ENCODE results near the gene TSPO.

Gene TSPO

DNA sequence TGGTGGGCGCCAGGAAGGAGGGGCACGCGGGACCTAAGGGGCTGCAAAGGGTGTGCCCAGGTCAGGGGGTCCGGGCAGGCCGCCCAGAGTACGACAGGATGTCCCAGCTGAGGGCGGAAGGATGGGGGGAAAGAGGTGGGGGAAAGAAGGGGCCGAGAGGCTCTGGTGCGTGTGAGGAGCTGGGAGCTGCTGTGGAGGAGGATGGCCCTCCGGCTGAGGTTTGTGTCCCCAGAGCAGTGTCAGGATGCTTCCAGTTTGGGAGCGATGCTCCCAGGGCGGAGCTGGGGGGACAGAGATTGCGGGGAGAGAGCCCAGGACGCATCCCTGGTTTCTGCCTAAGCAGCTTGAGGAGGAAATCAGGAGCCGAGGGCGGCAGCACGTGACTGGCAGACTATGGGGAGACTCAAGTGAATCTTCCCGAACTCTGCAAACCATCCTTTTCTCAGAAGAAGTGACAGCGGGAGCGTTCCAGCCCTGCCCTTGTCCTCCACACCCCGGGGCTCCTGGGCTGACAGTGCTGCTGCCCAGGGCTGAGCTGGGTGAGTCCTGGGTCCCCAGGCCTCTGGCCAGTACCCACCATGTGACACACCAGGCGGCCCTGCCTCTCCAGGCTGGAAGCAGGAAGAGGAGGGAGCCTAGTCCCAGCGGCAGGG, 55.3 kb downstream of the TSPO start:
- Histone ChIP-seq H3K9ac (ENCODE audit: insufficient read length, low read depth) (peak overlapping the region; percentile 32), H3K4me1 (ENCODE audit: insufficient read depth, insufficient read length) (peaks cover 17% of the 10 kb centered on the region), H3K4me3 (ENCODE audit: insufficient read length, low read depth) (no peak overlapping the region), H3K27me3 (ENCODE audit: insufficient read depth, insufficient read length) (no peaks in the 10 kb centered on the region), H3K36me3 (ENCODE audit: insufficient read depth, insufficient read length, low read length) (no peaks in the 10 kb centered on the region), H3K9me3 (ENCODE audit: insufficient read depth, low read length) (no peaks in the 10 kb centered on the region)
- TF ChIP-seq YY1 (IDR thresholded peaks at IDR 0.05; ENCODE audit: insufficient read depth, insufficient read length): no peak
- TF ChIP-seq ZNF274 (IDR thresholded peaks at IDR 0.05; ENCODE audit: low read depth, low read length): no peak
- TF ChIP-seq SUZ12 (IDR thresholded peaks at IDR 0.05; ENCODE audit: extremely low read depth, insufficient read depth, insufficient read length): no peak
- DNase-seq (ENCODE audit: low read depth, low spot score): no peak

DNA sequence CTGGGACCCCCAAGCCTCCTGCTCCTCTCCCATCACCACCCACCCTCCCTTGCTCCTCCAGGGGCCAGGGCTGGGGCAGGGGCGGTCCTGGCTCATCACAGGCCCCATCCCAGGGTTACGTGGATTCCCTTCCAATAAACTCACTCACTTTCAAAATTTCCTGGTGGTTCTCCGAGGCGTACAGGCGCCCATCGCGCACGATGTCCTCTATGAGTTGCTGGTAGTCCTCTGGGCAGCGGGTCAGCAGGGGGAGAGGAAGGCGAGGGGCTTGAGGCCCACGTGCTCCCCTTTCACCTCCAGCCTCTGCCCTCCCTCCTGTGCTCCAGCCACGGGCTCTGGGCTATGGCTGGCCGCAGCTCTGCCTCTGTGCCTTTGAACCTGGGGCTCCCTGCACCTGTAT, 56.0 kb downstream of the TSPO start:
- Histone ChIP-seq H3K4me3 (ENCODE audit: insufficient read length, low read depth) (no peak overlapping the region), H3K9ac (ENCODE audit: insufficient read length, low read depth) (no peak overlapping the region), H3K36me3 (ENCODE audit: insufficient read depth, insufficient read length, low read length) (no peaks in the 10 kb centered on the region), H3K9me3 (ENCODE audit: insufficient read depth, low read length) (no peaks in the 10 kb centered on the region), H3K27me3 (ENCODE audit: insufficient read depth, insufficient read length) (no peaks in the 10 kb centered on the region), H3K4me1 (ENCODE audit: insufficient read depth, insufficient read length) (peaks cover 17% of the 10 kb centered on the region)
- DNase-seq (ENCODE audit: low read depth, low spot score): no peak
- TF ChIP-seq ZNF274 (IDR thresholded peaks at IDR 0.05; ENCODE audit: low read depth, low read length): no peak
- no peak for TF ChIP-seq YY1 (IDR thresholded peaks at IDR 0.05; ENCODE audit: insufficient read depth, insufficient read length)
- no peak for TF ChIP-seq SUZ12 (IDR thresholded peaks at IDR 0.05; ENCODE audit: extremely low read depth, insufficient read depth, insufficient read length)

DNA sequence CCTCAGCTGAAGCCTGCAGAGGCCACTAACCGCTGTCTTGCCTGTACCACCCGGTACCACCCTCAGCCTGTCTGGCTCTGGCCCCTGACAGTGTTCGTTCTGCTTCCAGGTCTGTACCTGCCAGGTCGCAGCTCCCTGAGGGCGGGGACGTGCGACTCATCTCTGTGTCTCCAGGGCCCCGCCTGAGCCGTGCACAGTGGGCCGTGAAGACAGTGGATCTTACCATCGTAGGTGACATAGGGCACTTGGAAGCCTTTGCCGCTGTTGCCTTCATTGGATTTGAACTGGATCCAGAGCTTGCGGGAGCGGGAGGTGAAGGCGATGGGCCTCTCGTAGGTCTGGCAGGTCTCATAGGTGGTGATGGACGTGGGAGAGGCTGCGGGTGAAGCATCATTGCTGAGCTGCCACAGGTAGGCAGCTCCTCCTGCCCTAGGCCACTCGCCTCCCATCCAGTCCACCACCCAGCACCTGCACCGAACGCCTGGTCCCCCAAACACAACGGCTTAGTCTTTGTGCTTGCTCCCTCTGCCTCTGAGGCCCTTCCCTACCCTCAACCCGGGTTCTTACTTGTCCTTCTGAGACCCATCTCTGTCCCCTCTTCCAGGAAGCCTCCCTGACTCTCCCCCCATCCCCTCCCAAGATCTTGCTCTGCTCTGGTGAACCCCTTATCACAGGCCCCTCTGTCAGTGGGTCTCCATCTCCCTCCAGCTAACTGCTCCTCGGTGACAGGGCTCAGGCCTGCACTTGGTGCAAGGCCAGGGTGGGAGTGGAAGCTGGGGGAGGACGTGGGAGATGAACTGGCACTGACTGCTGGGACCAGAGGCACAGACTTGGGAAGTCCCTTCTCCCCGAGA, 56.7 kb downstream of the TSPO start:
- DNase-seq (ENCODE audit: low read depth, low spot score): no peak
- TF ChIP-seq ZNF274 (IDR thresholded peaks at IDR 0.05; ENCODE audit: low read depth, low read length): no peak
- TF ChIP-seq YY1 (IDR thresholded peaks at IDR 0.05; ENCODE audit: insufficient read depth, insufficient read length): no peak
- no peak for TF ChIP-seq SUZ12 (IDR thresholded peaks at IDR 0.05; ENCODE audit: extremely low read depth, insufficient read depth, insufficient read length)
- no peak overlapping the region for H3K9ac ChIP-seq (ENCODE audit: insufficient read length, low read depth)
- H3K27me3 ChIP-seq (ENCODE audit: insufficient read depth, insufficient read length): no peaks in the 10 kb centered on the region
- peaks cover 14% of the 10 kb centered on the region for H3K4me1 ChIP-seq (ENCODE audit: insufficient read depth, insufficient read length)
- no peaks in the 10 kb centered on the region for H3K9me3 ChIP-seq (ENCODE audit: insufficient read depth, low read length)
- no peaks in the 10 kb centered on the region for H3K36me3 ChIP-seq (ENCODE audit: insufficient read depth, insufficient read length, low read length)
- no peak overlapping the region for H3K4me3 ChIP-seq (ENCODE audit: insufficient read length, low read depth)

DNA sequence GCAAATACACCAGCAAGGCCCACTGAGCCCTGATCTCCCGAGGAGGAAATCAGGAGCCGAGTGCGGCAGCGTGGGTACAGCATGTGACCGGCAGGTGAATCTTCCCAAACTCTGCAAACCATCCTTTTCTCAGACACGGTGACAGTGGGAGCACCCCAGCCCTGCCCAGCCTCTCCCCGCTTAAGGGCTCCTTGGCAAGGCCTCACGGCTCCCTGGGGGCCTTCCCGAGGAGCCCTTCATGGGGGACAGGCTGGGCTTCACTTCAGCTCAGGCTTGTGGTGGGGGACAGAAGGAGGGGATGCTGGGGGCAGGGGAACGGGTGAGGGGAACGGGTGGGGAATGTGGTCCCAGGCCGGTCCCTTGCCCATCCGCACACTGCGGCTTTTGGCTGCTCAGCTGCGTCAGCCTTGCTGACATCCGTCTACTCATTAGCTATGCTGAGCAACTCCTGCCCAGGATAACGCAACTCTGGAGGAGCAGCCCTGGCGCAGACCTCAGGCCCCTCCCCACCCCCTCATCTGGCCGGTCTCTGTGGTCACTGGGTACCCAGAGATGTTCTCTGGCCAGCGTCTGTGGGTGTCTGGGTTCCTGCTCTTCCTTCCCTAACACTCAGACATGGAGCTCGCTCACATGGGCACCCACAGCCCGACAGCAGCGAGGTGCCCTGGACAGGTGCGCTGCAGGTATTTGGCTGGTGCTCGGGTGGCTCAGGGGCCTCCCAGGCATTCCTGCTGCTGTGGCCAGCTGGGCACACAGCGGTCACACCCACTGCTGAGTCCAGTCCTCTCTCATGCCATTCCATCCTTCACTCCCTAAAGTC, 57.6 kb downstream of the TSPO start:
- no peak for TF ChIP-seq SUZ12 (IDR thresholded peaks at IDR 0.05; ENCODE audit: extremely low read depth, insufficient read depth, insufficient read length)
- TF ChIP-seq YY1 (IDR thresholded peaks at IDR 0.05; ENCODE audit: insufficient read depth, insufficient read length): no peak
- no peak for TF ChIP-seq ZNF274 (IDR thresholded peaks at IDR 0.05; ENCODE audit: low read depth, low read length)
- no peak overlapping the region for H3K9ac ChIP-seq (ENCODE audit: insufficient read length, low read depth)
- H3K4me1 ChIP-seq (ENCODE audit: insufficient read depth, insufficient read length): peaks cover 11% of the 10 kb centered on the region
- DNase-seq (ENCODE audit: low read depth, low spot score): no peak
- no peaks in the 10 kb centered on the region for H3K27me3 ChIP-seq (ENCODE audit: insufficient read depth, insufficient read length)
- no peak overlapping the region for H3K4me3 ChIP-seq (ENCODE audit: insufficient read length, low read depth)
- H3K9me3 ChIP-seq (ENCODE audit: insufficient read depth, low read length): no peaks in the 10 kb centered on the region
- no peaks in the 10 kb centered on the region for H3K36me3 ChIP-seq (ENCODE audit: insufficient read depth, insufficient read length, low read length)

DNA sequence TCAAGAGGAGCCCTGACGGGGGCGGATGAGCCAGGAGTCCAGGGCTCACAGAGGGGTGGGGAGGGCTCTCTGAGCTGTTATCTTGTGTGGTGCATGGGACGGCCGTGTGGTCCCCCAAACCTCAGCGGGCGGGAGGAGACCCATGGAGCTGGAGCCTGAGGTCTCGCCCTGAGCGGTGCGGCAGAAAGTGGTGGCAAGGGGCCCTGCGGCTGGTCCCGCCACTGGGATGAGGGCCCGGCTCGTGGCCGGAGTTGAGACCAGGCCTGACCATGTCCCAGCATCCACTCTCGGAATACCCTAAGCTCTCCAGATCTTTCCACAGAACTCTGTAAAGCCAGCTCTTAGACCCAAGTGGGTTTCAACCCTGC, 58.1 kb downstream of the TSPO start:
- no peak for DNase-seq (ENCODE audit: low read depth, low spot score)
- TF ChIP-seq SUZ12 (IDR thresholded peaks at IDR 0.05; ENCODE audit: extremely low read depth, insufficient read depth, insufficient read length) (no peak), YY1 (IDR thresholded peaks at IDR 0.05; ENCODE audit: insufficient read depth, insufficient read length) (no peak), ZNF274 (IDR thresholded peaks at IDR 0.05; ENCODE audit: low read depth, low read length) (no peak)
- Histone ChIP-seq H3K4me1 (ENCODE audit: insufficient read depth, insufficient read length) (peaks cover 13% of the 10 kb centered on the region), H3K9me3 (ENCODE audit: insufficient read depth, low read length) (no peaks in the 10 kb centered on the region), H3K4me3 (ENCODE audit: insufficient read length, low read depth) (no peak overlapping the region), H3K27me3 (ENCODE audit: insufficient read depth, insufficient read length) (no peaks in the 10 kb centered on the region), H3K9ac (ENCODE audit: insufficient read length, low read depth) (no peak overlapping the region), H3K36me3 (ENCODE audit: insufficient read depth, insufficient read length, low read length) (no peaks in the 10 kb centered on the region)

DNA sequence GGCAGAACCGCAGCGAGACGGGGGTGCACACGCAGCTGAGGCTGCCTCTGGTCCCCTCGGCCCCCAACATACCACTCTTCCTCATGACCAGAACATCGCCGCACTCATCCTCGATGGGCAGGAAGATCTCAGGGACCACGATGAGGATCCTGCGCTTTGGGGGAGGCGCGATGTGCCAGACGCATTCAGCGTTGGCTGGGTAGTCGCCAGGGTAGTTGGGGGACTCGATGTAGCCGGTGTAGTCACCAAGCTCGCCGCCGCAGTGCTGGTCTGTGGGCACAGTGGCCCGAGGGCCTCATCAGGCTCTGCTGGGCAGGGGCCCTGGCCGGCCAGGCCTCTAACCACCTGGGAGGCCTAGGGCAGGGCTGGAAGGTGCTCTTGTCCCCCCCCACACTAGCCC, 58.6 kb downstream of the TSPO start:
- Histone ChIP-seq H3K9me3 (ENCODE audit: insufficient read depth, low read length) (no peaks in the 10 kb centered on the region), H3K4me1 (ENCODE audit: insufficient read depth, insufficient read length) (peaks cover 13% of the 10 kb centered on the region), H3K4me3 (ENCODE audit: insufficient read length, low read depth) (no peak overlapping the region), H3K36me3 (ENCODE audit: insufficient read depth, insufficient read length, low read length) (no peaks in the 10 kb centered on the region), H3K27me3 (ENCODE audit: insufficient read depth, insufficient read length) (no peaks in the 10 kb centered on the region), H3K9ac (ENCODE audit: insufficient read length, low read depth) (no peak overlapping the region)
- TF ChIP-seq SUZ12 (IDR thresholded peaks at IDR 0.05; ENCODE audit: extremely low read depth, insufficient read depth, insufficient read length): no peak
- no peak for TF ChIP-seq YY1 (IDR thresholded peaks at IDR 0.05; ENCODE audit: insufficient read depth, insufficient read length)
- TF ChIP-seq ZNF274 (IDR thresholded peaks at IDR 0.05; ENCODE audit: low read depth, low read length): no peak
- no peak for DNase-seq (ENCODE audit: low read depth, low spot score)

All from NT2/D1 (cell line).